A549 treated with Mapracorat at 1 μM for 4 hours (cell line): ENCODE results near the gene KPNB1. TPM values are rescaled to one million over a fixed set of nuclear protein-coding genes. Genes with fewer than 3 reads are reported as not detected.

Experiments used
- total RNA-seq: library from RNA; stranded (reverse); fragments of 200-300 nt; extraction: Qiagen RNA extraction; gene quantifications from 5 replicates; pipeline ENCODE4 v1.2.3, GENCODE V29; 2022

KPNB1 gene
- 267 to 340 TPM (median 330 TPM) in 5 replicates for total RNA-seq

GRCh38 chr17:47649153-47649971, at the start of gene KPNB1:
TSS of gene KPNB1 (plus strand) at chr17:47649919. CDS start at chr17:47650245, 326 bp downstream.

DNA sequence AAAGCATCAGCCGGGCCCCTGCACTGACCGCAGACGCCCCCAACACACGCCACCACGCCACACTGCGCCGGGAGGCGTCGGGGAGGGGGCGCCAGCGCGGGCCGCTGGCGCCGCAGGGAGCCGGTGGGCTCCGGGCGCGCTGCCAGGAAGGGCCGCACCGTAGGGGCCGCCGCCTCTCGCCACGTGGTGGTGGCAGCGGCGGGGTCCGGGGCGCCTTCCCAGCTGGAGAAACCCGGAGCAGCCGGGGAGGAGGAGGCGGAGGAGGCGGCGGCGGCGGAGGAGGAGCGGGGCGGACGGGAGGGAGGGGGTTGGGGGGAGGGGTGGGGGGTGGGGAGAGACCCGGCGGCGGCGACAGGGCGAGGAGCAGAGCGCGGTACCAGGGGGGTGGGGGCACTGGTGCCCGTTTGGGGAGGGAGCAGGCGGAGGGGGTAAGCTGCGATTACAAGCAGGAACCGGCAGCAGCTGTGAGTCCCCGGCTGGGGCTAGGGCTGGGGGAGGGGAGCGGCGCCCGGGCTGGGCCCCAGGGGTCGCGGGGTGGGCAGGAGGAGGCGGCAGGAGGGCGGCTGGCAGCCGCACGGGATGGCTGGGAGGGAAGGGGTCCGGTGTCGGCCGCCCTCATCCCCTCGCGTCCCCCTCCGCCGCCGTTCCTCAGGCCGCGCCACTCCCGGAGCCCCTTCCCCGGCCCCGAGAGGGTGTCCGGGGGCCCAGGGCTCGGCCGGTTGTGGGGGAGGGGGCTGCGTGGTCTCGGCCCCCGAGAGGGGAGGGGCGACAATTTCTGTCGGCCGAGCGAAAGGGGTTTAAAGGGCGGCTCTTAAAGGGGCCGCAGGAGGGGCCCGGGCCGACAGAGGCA, 44.2 kb downstream of the KPNB1 start, which contains the start of gene TBKBP1:
TBKBP1 (plus strand) TSS at position 431 of the 850 bp plus-strand sequence. CDS start 1,952 bp downstream, outside the sequence.

DNA sequence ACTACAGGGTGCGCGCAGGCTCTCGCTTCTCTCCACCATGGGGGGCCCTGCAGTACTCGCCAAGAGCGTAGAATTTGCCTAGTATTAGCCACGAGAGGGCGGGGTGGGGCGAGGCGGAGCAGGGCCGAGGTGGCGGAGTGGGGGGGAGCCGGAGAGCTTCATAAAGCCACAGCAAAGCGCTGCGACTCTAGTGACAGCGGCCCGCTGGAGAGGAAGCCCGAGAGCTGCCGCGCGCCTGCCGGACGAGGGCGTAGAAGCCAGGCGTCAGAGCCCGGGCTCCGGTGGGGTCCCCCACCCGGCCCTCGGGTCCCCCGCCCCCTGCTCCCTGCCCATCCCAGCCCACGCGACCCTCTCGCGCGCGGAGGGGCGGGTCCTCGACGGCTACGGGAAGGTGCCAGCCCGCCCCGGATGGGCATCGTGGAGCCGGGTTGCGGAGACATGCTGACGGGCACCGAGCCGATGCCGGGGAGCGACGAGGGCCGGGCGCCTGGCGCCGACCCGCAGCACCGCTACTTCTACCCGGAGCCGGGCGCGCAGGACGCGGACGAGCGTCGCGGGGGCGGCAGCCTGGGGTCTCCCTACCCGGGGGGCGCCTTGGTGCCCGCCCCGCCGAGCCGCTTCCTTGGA, 83.4 kb downstream of the KPNB1 start, which contains the start of gene TBX21:
TBX21 (plus strand) TSS at position 190 of the 627 bp plus-strand sequence; CDS start at position 409, 219 bp downstream.

Other genes with a start within 250 kb of the KPNB1 start
- gene NPEPPS, start 118.8 kb upstream of the KPNB1 start, total RNA-seq, result 51.6 to 66.8 TPM (median 62.3 TPM) in 5 replicates
- 4.2 to 6.5 TPM (median 5.1 TPM) in 5 replicates for gene TBKBP1, start 44.2 kb downstream of the KPNB1 start, total RNA-seq
- 0.13 to 0.27 TPM (median 0.15 TPM) in 5 replicates for gene TBX21, start 83.3 kb downstream of the KPNB1 start, total RNA-seq
- gene OSBPL7, start 171.9 kb downstream of the KPNB1 start, total RNA-seq, result 9.8 to 16.3 TPM (median 13.6 TPM) in 5 replicates
- gene MRPL10, start 181.6 kb downstream of the KPNB1 start, total RNA-seq, result 86.1 to 122 TPM (median 87.6 TPM) in 5 replicates
- gene LRRC46, start 181.8 kb downstream of the KPNB1 start, total RNA-seq, result 2.9 to 3.6 TPM (median 3.2 TPM) in 5 replicates
- gene SCRN2, start 191.4 kb downstream of the KPNB1 start, total RNA-seq, result 32.4 to 40.3 TPM (median 36.9 TPM) in 5 replicates
- 3.9 to 5.4 TPM (median 4.4 TPM) in 5 replicates for gene SP6, start 201.2 kb downstream of the KPNB1 start, total RNA-seq
- gene SP2, start 246.3 kb downstream of the KPNB1 start, total RNA-seq, result 16.3 to 20.1 TPM (median 16.7 TPM) in 5 replicates